NCI-H345 treated with DMSO at 0.1 percent for 48 hours (cell line): Measurements from ENCODE around the gene POLDIP2.

Experiments used
- DNase-seq: peaks from one replicate; lab custom pipeline; 2025; ENCODE audit not compliant: unreplicated experiment; lab: John Stamatoyannopoulos, UW

POLDIP2 gene

DNA sequence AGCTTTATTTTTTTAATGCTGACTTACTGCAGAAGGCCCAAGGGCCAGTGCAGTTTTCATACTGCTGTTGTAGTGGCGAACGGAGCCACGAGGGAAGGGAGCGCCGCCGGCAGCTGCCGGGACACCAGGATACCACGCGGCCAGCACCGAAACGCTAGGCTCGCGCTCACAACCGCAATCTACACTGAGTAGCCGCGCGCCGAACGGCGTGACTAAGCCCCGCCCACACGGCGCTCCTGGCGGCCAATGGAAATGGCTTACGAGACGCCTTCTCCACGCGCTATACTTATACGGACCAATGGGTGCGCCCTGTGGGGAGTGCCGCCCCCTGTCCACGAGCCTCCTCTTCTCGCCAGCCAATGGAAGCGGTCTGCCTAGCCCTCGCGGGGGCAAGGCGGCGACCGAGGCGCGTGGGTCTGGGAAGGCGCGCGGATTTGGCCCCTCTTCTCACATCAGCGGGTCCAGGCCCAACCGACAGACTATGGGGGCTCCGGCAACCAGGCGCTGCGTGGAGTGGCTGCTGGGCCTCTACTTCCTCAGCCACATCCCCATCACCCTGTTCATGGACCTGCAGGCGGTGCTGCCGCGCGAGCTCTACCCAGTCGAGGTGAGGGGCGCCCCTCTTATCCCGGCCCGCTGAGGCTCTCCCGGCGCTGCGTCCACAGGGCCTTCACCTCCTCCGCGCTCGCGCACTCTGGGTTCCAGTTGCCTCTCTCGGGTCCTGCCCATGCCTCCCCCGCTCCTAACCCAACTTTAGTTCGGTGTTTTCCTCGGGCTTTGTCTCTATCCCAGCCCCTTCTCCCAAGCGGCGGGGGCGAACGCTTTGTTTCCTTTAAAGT, 38.3 kb downstream of the POLDIP2 start, which contains the start of gene TMEM97:
Gene TMEM97 (plus strand): TSS at position 442 of the 839 bp plus-strand sequence. CDS start 40 bp downstream, at position 482.
- peak; percentile 98 for DNase-seq

DNA sequence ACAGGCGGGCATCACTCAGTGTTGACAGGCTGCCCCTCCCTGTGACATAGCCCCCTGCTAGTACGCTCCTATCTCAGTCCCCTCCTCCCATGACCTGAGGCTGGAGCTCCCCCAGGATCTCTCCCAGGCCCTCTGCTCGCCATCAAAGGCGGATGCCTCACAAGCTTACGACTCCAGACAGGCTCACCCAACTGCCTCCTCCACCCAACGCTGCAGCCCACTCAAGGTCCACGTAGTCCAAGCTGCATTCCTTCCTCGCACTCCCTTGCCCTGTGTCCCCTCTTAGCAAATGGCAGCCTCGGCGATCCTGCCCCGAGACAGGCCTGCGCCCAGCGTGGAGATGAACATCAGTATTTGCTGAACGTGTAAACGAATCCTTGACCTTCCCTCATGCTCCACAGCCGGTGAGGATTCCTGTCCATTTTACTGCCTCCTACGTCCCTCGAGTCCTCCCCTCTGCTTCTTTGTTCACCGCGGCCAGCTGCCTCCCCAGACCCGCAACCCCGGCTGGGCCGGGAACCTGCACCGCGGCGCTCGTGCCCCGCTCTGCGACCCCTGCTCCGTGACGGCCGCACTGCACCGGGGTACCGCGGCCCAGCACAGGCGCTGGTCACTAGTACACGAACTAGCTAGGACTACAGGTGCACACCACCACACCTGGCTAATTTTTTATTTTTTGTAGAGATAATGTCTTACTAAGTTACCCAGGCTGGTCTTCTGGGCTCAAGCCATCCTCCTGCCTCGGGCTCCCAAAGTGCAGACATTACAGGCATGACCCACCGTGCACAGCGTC, 39.2 kb downstream of the POLDIP2 start:
- DNase-seq, result no peak

DNA sequence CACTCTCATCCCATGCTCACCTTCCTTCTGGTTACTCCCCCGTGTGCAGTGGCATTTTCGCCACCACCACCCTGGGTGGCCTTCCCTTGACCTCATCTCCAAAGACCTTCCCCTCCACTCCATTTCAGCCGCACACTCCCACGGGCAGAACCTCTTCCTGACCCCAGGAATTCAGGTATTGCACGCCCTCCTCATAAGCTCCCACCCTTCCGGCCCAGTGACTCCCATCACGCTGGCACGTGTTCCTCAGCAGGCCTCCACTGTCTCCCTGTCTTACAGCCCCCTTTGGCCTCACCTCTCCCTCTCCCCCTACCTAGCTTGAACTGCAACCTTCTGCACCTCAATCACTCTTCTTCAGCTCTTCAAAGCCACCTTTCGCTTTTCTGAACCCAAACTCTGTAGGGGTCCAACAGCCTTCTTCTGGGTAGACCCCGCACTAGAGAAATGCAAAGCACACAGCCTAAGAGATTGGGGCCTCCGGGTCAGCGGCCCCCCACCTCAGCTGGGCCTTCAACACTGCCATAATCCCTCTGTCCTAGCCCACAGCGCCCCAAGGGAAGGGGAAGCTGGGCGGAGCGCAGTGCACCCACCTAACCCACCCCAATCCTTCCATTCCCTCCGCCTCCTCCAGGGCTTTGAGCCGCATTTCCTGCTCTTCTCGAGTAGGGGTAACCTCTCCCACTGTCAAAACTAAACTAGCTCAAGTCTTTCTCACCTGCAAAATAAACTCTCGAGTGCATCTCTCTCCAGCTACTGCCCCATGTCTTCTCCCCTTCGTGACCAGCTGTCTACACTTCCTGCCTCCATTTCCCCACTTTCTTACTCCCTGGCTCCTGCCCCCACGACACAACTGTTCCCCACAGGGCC, 40.0 kb downstream of the POLDIP2 start:
- no peak for DNase-seq

DNA sequence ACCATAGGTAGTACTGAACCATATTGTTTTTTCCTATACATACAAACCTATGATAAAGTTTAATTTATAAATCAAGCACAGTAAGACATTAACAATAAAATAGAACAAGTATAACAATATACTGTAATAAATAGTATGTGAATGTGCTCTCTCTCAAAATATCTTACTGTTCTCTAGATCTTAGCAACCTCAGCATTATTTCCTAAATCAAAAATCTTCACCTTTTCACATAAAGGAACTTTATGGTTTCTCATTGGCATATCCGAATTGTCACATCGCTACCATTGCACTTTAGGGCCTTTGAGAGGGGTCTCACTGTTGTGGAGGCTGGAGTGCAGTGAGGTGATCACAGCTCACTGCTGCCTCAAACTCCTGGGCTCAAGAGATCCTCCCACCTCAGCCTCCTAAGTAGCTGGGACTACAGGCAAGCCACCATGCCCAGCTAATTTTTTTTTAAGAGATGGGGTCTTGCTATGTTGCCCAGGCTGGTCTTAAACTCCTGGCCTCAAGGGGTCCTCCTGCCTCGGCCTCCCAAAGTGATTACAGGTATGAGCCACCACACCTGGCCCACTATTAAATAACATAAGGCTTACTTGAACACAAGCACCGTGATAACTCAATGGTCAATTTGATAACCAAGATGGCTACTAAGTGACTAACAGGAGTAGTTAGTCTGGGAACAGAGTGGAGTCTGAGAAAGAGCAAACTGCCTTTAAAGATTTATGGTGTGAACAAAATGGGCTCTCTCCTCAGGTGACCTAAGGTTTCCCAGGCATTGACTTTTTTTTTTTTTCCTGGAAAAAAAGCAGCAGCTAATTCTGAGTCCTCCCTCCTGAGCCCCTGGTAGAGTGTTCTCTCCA, 41.3 kb downstream of the POLDIP2 start:
- no peak for DNase-seq

DNA sequence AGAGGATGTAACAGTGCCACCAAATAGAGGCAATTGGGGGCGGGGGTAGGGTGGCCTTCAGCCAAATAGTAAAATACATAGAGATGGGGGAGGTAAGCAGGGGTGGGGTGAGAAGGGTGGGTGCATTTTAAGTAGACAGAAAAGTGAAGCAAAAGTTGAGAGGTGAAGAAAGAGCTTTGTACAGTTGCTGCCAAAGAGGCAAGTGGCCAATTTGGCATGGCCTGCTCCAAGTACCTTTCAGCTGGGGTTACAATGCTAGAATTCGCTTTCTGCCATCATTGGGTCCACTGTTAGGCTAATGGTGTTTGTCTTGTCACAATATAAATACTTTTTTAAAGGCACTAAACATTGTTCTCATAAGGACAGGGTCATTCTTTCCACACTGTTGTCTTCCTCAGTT, 43.5 kb downstream of the POLDIP2 start:
- DNase-seq, result no peak

DNA sequence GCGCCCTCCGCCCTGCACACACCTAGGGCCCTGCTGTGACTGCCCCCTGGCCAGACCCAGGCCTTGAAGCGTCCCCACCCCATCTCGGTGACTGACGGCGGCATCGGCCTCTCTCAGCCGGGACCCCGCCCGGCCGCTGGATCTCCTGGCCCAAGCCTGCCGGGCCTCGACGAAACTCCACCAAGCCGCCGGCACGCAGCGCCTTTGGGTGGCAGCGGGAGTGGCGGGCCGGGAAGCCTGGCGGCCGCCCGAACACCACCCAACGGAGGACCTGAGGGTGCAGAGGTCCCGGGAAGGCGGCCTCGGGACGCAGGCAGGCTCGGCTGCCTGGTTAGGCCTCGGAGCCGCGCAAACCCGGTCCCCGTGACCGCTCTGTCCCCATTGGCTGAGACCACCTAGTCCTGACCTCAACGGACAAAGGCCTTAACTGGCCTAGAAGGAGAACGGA, 50.3 kb downstream of the POLDIP2 start:
- DNase-seq, result no peak

DNA sequence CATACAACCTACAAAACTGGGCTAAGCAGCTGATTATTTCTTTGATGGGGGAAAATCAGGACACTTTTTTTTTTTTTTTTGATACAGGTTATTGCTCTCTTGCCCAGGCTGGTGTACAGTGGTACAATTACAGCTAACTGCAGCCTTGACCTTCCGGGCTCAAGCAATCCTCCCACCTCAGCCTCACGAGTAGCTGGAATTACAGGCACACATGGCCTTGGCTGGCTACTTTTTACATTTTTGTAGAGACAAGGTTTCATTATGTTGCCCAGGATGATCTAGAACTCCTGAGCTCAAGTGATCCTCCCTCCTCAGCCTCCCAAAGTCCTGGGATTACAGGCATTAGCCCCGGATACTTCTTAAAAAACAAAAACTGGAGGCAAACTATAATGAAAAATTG, 58.9 kb downstream of the POLDIP2 start:
- no peak for DNase-seq
